HepG2 (cell line): Measurements from ENCODE around the gene RSAD2. TPM values are rescaled to one million over a fixed set of nuclear protein-coding genes. Genes with fewer than 3 reads are reported as not detected.

ENCODE experiments used
- CBX2 ChIP-seq, 2 experiments: fragments of 200-600 bp in 1 of 2; sonication (generic); formaldehyde crosslinking in 1 of 2; IDR thresholded peaks; 2 replicates each; pipeline versions ENCODE4 v1.7.0 to v1.8.1; 2018 to 2022; ENCODE audit warnings: low read depth in 2 of 2, low read length in 1 of 2, mild to moderate bottlenecking in 1 of 2, missing genetic modification reagents in 1 of 2
- DZIP1 ChIP-seq: sonication (generic); formaldehyde crosslinking; IDR thresholded peaks from 2 replicates; pipeline ENCODE4 v1.5.0; 2020; ENCODE audit warnings: mild to moderate bottlenecking, missing genetic modification reagents
- ETV5 ChIP-seq: IDR thresholded peaks from 2 replicates; pipeline ENCODE4 v1.6.1; 2018; ENCODE audit warnings: missing biosample characterization, missing genetic modification reagents, inconsistent platforms, borderline replicate concordance
- GMEB2 ChIP-seq: IDR thresholded peaks from 2 replicates; pipeline ENCODE4 v1.6.1; 2016; ENCODE audit warnings: missing biosample characterization, missing genetic modification reagents, low read depth
- HOXA5 ChIP-seq: sonication (generic); formaldehyde crosslinking; IDR thresholded peaks from 2 replicates; pipeline ENCODE4 v1.4.0; 2020; ENCODE audit warnings: missing genetic modification reagents
- MXD3 ChIP-seq: IDR thresholded peaks from 2 replicates; pipeline ENCODE4 v1.6.1; 2016; ENCODE audit warnings: mild to moderate bottlenecking, missing biosample characterization, missing genetic modification reagents
- NFE2 ChIP-seq: sonication (generic); formaldehyde crosslinking; IDR thresholded peaks from 2 replicates; pipeline ENCODE4 v1.4.0; 2020; ENCODE audit warnings: missing genetic modification reagents
- PATZ1 ChIP-seq: sonication (generic); formaldehyde crosslinking; IDR thresholded peaks from 2 replicates; pipeline ENCODE4 v1.4.0; 2020; ENCODE audit warnings: missing genetic modification reagents
- TFDP2 ChIP-seq: sonication (generic); formaldehyde crosslinking; IDR thresholded peaks from 2 replicates; pipeline ENCODE4 v1.4.0; 2020; ENCODE audit warnings: missing genetic modification reagents
- ZBTB2 ChIP-seq: sonication (generic); formaldehyde crosslinking; IDR thresholded peaks from 2 replicates; pipeline ENCODE4 v1.8.0; 2022; ENCODE audit warnings: low read depth, missing genetic modification reagents
- ZBTB33 ChIP-seq: sonication (generic); formaldehyde crosslinking; IDR thresholded peaks from 2 replicates; pipeline ENCODE4 v1.4.0; 2020; ENCODE audit warnings: missing genetic modification reagents
- ZBTB42 ChIP-seq: sonication (generic); formaldehyde crosslinking; IDR thresholded peaks from 2 replicates; pipeline ENCODE4 v1.5.0; 2020; ENCODE audit warnings: mild to moderate bottlenecking, missing genetic modification reagents
- ZNF644 ChIP-seq: IDR thresholded peaks from 2 replicates; pipeline ENCODE4 v1.6.1; 2016; ENCODE audit warnings: low read depth
- ZZZ3 ChIP-seq: sonication (generic); formaldehyde crosslinking; IDR thresholded peaks from 2 replicates; pipeline ENCODE4 v1.4.0; 2020; ENCODE audit warnings: missing genetic modification reagents, mild to moderate bottlenecking, borderline replicate concordance
- polyA plus RNA-seq, 8 experiments: library from polyadenylated mRNA; depleted of rRNA in 3 of 8; stranded (reverse) in 7 of 8; unstranded in 1 of 8; fragments of >200 nt; fragmentation: Illumina TruSeq in 4 of 8; extraction: Trizol in 4 of 8; gene quantifications; 2 replicates each; pipeline versions ENCODE4 v1.2.1 to v1.2.3, GENCODE V29; 2011 to 2016; ENCODE audit warnings: low read depth in 4 of 8, missing spikeins in 1 of 8, mixed read lengths in 1 of 8; ENCODE audit not compliant: insufficient read depth in 1 of 8
- total RNA-seq, 5 experiments: library from RNA; depleted of rRNA; stranded (reverse); fragments of >200 nt; fragmentation: Illumina TruSeq; extraction: Trizol; gene quantifications; 2 replicates each; pipeline ENCODE4 v1.2.3, GENCODE V29; 2016; ENCODE audit warnings: low read depth in 1 of 5

RSAD2 gene
- total and polyA plus RNA-seq, 2 of the 13 experiments (the other 11 are each of a cell fraction or from before 2014, with no cell fraction given): 0.11 TPM; not detected in 1

- TF ChIP-seq HOXA5 (CRISPR knock-in tag) (0 out of 2 replicates have a peak, but pooled peaks have one; percentile 34), DZIP1 (CRISPR knock-in tag) (0 out of 2 replicates have a peak, but pooled peaks have one; percentile 41), PATZ1 (CRISPR knock-in tag) (peak; percentile 41; the same call in 1 of the 2 replicates), ZZZ3 (no peak), TFDP2 (CRISPR knock-in tag) (peak; percentile 93), NFE2 (CRISPR knock-in tag) (no peak), MXD3 (peak; percentile 63; the same call in 1 of the 2 replicates), GMEB2 (CRISPR knock-in tag) (no peak), ZNF644 (CRISPR knock-in tag) (no peak), ZBTB2 (CRISPR knock-in tag) (peak; percentile 32; the same call in 1 of the 2 replicates), ETV5 (CRISPR knock-in tag) (peak; percentile 57), CBX2 (IDR thresholded peaks at IDR 0.05; ENCODE audit: low read depth, low read length) (no peak), CBX2 (CRISPR knock-in tag; IDR thresholded peaks at IDR 0.05; ENCODE audit: low read depth) (0 out of 2 replicates have a peak, but pooled peaks have one; percentile 20), ZBTB42 (no peak), ZBTB33 (CRISPR knock-in tag) (no peak)
These were observed 12.0 kb upstream of the RSAD2 start, which contains the start of gene CMPK2 (continued) for GRCh38 chr2:6865346-6866274.
